ENCODE measurements around the gene GH2.

The GH2 gene

DNA sequence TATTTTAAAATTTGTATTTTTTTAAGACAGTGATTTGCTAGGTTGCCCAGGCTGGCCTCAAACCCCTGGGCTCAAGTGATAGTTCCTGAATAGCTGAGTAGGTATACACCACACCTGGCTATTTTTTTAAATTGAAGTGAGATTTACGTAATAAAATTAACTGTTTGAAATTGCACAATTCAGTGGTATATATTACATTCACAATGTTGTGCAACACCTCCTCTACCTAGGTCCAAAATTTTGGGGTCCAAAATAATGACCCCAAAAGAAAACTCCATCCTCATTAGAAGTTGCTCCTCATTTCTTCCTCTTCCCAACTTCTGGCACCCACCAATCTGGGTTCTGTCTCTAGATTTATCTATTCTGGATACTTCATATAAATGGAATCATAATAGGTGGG is 36.2 kb downstream of the GH2 start:
- no peak for TF ChIP-seq CTCF (IDR thresholded peaks at IDR 0.05; ENCODE audit: borderline replicate concordance, insufficient read depth, low read depth, low read length)

GRCh38 chr17:63843910-63844677 is 37.6 kb downstream of the GH2 start:
- TF ChIP-seq CTCF (IDR thresholded peaks at IDR 0.05; ENCODE audit: borderline replicate concordance, insufficient read depth, low read depth, low read length), result no peak
- H3K4me3 ChIP-seq (ENCODE audit: low read depth, low read length), result no peak overlapping the region

More for the DNA sequence above, 36.2 kb downstream of the GH2 start:
- no peak overlapping the region for H3K4me3 ChIP-seq (ENCODE audit: low read depth, low read length)

- peak overlapping the region; percentile 41 for H3K4me3 ChIP-seq (ENCODE audit: low read depth, low read length)
These were observed 38.3 kb downstream of the GH2 start for GRCh38 chr17:63843387-63843888.

DNA sequence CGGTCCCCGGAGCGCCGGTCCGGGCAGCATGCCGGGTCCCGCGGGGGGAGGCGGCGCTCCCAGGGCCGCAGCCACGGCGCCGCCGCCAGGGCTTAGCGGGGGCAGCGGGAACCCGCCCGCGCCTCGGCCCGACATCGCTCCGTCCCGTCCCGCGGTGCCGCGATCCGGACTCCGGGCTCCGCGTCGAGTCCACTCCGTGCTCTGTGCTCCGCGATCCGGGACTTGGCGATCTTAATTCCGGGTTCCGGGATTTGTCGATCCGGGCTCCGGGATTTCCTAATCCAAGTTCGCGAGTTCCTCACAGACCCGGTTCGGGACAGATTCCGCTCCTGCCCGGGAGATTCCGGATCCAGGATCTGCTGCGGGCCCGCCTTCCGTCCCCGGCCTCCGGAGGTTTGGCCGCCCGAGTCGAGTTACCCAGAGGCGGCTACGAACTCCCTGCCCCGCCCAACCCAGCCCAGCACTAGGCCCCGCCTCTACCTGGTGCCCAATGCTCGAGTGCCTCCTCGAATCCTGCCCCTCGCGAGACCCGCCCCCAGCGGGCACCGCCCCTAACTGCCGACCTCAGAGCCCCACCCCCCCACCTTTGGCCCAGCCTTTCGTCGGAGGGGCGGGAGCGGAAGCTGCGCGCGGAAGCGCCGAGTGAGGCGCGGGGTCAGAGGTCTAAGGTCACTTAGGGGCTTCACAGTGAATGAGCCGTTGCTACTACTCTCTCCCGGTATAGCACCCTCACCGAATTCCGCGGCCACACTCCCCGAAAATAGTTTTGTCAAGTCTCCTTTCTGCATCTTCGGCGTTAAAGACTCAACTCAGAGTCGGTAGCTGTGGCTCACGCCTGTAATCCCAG is 39.0 kb downstream of the GH2 start, which contains the start of gene SMARCD2:
Gene SMARCD2 (minus strand): TSS at position 146 of the 847 bp plus-strand sequence. CDS start 11 bp downstream, at position 135.
- no peak for TF ChIP-seq CTCF (IDR thresholded peaks at IDR 0.05; ENCODE audit: borderline replicate concordance, insufficient read depth, low read depth, low read length)
- H3K4me3 ChIP-seq (ENCODE audit: low read depth, low read length), result peak within 1 kb of the TSS; percentile 55

DNA sequence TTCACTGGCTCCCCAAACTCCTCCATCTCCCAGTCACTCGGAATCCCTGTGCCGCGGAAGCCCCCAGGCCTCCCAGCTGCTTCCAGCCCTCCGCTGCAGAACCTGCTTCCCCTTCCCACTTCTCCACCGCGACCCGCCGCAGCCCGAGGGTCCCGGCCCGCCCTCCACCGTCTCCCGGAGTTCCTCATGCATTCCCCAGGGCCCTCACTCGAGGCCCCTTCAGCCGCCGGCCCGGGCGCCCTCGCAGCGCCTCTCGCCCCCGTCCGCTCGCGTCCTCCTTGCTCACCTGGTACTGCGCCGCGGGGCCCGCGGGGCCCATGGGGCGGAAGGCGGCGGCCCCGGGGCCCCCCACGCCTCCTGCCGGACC is 39.6 kb downstream of the GH2 start:
- TF ChIP-seq CTCF (IDR thresholded peaks at IDR 0.05; ENCODE audit: borderline replicate concordance, insufficient read depth, low read depth, low read length), result no peak
- H3K4me3 ChIP-seq (ENCODE audit: low read depth, low read length), result peak overlapping the region; percentile 55

GRCh38 chr17:63841350-63842172 is 40.2 kb downstream of the GH2 start:
- peak overlapping the region; percentile 55 for H3K4me3 ChIP-seq (ENCODE audit: low read depth, low read length)
- no peak for TF ChIP-seq CTCF (IDR thresholded peaks at IDR 0.05; ENCODE audit: borderline replicate concordance, insufficient read depth, low read depth, low read length)

Measured in GM12875 (cell line).